LHCN-M2 (cell line): Measurements from ENCODE around the gene VPS51. TPM values are rescaled to one million over a fixed set of nuclear protein-coding genes. Genes with fewer than 3 reads are reported as not detected.
A peak's percentile ranks its signal among the peaks of the same experiment; 100 is the strongest.

Experiments
- DNase-seq: peaks from one replicate; pipeline ENCODE4 v3.0.0-alpha.2; 2012; ENCODE audit warnings: low read depth
- total RNA-seq: library from RNA; depleted of rRNA; stranded (reverse); fragments of >200 nt; gene quantifications from 2 replicates; pipeline ENCODE4 v1.2.3, GENCODE V29; 2014

VPS51 gene
- total RNA-seq, 1 experiment from 2014 or later: 174 TPM

DNA sequence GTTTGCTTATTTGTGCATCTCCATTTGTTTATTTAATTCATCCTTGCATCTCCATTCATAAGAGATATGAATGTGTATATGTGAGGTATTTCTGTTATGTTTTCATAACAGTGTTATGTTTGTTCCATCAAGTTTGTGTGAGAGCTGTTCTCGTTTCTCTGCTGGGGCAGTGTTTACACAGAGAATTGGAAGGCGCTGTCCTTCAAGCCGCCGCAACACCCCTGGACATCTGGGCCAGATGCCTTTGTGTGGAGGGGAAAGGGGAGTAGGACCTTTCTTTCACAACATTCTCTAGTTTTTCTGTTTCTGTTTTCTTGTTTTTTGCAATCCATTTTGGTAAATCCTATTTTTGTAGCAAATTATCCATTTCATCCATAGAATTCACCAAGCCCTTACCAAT, 8.6 kb downstream of the VPS51 start:
- no peak for DNase-seq

DNA sequence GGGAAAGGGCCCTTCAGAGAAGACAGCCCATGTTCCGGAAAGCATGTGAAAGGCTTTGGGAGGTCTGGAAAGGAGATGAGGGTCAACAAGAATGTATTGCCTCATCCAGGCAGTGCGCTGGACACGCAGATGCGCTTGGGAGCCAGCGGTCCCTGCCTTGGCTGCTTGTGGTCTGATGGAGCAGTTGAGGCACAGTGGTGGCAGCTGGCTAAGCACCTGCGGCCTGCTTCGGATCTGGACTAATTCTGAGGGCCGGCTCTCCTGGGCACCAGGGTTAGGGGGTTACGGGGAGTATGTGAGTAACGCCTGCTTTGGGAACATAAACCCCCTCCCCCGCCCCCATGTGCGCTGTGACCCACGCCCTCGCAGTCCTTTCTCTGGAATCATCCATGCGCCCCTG, 11.1 kb downstream of the VPS51 start:
- DNase-seq: no peak

DNA sequence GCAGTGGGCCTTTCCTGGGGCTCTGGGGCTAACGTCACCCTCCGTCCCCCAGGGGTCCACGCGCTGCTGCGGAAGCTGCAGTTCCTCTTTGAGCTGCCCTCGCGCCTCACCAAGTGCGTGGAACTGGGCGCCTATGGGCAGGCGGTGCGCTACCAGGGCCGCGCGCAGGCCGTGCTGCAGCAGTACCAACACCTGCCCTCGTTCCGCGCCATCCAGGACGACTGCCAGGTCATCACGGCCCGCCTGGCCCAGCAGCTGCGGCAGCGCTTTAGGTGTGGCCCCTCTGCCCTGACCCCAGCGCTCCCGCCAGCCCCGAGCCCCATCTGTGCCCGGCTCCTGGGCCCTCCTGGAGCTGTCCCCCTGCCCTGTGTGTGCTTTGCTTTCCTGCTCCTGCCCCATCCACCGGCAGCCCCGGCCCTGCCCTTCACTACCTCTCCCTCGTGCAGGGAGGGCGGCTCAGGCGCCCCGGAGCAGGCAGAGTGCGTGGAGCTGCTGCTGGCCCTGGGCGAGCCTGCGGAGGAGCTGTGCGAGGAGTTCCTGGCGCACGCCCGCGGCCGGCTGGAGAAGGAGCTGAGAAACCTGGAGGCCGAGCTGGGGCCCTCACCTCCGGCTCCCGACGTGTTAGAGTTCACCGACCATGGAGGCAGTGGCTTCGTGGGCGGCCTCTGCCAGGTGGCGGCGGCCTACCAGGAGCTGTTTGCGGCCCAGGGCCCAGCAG, 11.9 kb downstream of the VPS51 start:
- no peak for DNase-seq

DNA sequence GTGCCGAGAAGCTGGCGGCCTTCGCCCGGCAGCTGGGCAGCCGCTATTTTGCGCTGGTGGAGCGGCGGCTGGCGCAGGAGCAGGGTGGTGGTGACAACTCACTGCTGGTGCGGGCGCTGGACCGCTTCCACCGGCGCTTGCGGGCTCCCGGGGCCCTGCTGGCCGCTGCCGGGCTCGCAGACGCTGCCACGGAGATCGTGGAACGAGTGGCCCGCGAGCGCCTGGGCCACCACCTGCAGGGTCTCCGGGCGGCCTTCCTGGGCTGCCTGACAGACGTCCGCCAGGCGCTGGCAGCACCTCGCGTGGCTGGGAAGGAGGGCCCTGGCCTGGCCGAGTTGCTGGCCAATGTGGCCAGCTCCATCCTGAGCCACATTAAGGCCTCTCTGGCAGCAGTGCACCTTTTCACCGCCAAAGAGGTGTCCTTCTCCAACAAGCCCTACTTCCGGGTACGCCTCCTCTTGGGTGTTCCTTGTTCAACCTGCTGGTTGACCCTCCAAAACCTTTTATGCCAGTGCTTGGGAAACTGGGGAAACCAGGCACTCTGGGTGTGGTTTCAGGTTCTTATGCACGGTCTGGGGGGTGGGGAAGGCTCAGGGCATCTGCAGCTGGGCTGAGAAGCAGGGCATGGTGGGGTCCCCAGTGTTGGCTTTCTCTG, 12.6 kb downstream of the VPS51 start:
- DNase-seq: no peak

DNA sequence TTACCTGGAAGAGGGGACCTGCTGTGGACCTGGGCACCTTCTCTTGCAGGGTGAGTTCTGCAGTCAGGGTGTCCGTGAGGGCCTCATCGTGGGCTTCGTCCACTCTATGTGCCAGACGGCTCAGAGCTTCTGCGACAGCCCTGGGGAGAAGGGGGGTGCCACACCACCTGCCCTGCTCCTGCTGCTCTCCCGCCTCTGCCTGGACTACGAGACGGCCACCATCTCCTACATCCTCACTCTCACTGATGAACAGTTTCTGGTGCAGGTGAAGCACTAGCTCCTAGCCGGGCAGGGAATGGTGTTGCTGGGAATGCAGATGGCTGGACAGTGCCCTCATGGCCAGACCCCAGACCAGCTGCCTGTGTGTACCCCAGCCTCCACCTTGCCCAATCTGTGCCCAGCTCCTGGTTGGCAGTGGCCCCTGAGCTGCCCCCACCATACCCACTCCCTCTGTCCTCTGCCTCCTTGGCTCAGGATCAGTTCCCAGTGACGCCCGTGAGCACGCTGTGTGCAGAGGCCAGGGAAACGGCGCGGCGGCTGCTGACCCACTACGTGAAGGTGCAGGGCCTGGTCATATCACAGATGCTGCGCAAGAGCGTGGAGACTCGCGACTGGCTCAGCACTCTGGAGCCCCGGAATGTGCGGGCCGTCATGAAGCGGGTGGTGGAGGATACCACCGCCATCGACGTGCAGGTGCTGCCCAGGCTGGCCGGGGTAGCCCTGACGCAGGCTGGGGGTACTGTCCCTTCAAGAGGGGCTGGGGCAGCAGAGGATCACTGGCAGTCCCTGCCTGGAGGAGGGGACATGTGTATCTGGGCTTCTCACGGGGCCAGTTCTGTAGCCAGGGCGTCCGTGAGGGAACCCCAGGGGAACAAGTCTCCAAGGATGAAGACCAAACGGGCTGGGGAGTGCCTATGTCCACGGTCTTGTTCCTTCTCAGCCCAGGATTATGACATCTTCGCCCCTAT, 13.5 kb downstream of the VPS51 start:
- no peak for DNase-seq

DNA sequence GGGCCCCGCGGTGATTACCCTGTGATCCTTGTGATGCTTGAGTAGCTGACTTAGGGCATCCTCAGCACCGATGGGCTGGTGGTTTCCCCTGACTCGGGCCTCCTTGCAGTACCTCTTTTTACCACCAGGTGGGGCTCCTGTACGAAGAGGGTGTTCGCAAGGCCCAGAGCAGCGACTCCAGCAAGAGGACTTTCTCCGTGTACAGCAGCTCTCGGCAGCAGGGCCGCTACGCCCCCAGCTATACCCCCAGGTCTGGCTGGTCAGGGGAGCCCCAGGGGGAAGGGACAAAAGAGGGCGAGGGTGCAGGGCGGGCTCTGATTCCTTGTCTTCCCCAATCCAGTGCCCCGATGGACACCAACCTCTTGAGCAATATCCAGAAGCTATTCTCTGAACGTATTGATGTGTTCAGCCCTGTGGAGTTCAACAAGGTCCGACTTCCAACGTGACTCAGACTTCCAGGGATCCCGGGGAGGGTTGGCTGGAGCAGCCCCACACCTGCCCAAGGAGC, 14.4 kb downstream of the VPS51 start:
- peak; percentile 74 for DNase-seq

DNA sequence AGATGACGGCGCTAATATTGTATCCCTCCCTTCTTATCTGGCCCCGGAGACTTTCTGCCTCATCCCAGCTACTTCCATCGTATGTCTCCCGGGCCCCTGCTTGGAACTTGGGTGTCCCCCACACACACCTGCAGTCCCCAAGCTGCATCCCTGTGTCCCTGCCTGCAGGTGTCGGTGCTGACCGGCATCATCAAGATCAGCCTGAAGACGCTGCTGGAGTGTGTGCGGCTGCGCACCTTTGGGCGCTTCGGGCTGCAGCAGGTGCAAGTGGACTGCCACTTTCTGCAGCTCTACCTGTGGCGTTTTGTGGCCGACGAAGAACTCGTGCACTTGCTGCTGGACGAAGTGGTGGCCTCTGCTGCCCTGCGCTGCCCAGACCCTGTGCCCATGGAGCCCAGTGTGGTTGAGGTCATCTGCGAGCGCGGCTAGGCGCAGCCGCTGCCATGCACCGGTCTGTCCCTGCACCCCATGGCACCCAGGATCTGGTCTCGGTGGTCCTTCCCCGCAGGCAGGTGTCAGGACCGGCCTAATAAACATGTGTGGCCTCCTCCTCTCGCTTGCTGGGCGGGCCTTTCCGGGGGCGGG, 15.2 kb downstream of the VPS51 start:
- no peak for DNase-seq

DNA sequence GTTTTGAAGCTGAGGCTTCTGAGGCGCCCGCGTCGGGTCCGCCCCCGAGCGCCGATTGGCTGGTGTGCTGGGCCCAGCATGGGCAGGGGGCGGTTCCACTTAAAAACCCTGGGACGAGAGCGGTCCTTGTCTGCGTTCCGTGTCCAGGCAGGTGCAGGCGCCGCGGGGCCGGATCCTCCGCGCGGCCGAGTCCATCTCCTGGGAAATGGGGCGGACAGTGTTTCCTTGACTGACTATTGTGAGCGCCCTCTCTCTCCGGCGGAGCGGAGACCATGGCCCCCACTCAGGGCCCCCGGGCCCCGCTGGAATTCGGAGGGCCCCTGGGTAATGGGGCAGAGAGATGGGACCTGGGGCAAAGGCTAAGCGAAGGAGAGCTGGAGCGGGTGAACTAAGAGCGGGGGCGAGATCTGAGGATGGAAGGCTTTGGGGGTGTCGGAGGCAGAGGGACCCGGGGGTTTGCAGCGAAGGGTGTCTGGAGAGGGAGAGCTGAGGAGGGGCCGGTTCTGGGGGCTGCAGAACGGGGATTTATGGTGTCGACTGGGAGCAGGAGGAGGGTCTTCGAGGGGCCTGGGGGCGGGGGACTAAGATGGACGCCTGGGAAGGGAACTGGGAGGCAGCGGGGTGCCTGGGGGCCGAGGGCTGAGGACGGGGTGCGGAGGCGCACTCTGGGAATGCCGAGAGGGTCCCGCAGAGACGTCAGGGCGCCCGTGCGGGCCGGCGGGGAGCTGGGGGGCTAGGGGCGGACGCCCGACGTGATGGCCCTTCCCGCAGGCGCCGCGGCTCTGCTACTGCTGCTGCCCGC, 15.9 kb downstream of the VPS51 start, which contains the start of gene TM7SF2:
Gene TM7SF2 (plus strand): TSS at position 129 of the 802 bp plus-strand sequence. CDS start 144 bp downstream, at position 273.
- DNase-seq: peak; percentile 81

DNA sequence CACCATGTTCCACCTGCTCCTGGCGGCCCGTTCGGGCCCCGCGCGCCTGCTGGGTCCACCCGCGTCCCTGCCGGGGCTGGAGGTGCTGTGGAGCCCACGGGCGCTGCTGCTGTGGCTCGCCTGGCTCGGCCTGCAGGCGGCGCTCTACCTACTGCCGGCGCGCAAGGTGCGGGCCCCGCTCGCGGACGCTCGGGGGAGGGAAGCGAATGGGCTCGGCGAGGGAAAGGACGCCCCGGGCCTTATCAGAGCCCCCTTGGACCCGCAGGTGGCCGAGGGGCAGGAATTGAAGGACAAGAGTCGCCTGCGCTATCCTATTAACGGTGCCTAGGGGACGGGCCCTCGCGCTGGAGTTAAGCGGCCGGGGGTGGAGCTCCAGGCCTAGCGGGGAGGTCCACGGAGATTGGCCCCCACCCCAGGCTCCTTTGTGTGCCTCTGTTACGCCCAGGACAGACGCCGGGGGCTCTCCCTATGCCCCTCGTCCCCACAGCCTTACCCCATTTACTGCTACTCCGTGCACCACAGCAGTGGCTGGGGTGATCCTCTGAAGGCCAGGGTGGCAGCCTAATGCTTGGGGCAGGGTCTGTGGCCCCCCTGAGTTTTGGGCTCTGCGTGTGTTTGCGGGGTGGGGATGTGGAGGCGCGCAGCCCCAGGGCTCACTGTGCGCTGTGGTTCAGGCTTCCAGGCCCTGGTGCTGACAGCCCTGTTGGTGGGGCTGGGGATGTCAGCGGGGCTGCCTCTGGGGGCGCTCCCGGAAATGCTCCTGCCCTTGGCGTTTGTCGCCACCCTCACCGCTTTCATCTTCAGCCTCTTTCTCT, 16.7 kb downstream of the VPS51 start:
- DNase-seq: no peak

DNA sequence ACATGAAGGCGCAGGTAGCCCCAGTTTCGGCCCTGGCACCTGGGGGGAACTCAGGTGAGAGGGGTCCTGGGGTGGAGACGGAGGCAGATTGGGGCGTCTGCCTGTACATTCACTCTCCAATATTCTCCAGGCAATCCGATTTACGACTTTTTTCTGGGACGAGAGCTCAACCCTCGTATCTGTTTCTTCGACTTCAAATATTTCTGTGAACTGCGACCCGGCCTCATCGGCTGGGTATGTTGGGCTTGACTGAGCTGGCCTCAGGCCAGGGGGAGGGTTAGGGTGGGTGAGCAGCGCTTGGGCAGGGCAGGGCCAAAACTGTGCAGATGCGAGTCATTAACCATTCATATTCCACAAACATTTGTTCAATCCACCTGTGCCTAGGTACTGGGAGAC, 17.3 kb downstream of the VPS51 start:
- no peak for DNase-seq

DNA sequence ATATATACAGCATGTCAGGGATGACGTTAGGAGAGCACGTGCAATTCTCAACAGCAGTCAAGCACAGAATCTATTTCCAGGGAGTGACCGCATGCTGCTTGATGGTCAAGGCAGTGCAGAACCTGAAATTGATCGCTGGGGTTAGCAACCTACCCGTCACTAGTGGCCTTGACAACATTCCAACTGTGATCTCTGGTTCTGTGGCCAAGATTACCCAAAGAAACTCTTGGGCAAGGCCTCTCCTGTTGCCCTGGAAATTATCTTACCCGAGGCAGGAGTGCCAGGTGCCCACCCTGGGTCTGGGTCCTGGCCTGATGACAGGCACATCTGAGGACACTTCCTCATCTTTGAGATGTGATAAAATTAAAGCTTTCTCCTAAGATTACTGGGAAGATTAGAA, 17.8 kb downstream of the VPS51 start:
- DNase-seq: no peak

DNA sequence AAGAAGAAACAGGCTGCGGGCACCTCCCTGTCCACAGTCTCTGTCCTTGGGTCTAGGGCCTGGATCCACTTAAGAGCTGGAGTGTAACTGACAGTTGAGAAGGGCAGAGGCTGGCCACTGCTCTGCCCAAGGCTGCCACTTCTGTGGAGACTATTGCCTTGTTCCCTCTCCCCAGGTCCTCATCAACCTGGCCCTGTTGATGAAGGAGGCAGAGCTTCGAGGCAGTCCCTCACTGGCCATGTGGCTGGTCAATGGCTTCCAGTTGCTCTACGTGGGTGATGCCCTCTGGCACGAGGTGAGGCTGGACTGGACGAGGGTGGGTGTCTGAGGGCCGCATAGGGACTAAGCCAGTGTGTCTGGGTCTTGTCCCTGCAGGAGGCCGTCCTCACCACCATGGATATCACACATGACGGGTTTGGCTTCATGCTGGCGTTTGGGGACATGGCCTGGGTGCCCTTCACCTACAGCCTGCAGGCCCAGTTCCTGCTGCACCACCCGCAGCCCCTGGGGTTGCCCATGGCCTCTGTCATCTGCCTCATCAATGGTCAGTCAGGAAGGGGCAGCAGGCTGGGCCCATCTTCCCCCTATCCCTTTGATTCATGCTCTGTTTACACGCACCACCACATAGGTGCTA, 18.6 kb downstream of the VPS51 start:
- no peak for DNase-seq

DNA sequence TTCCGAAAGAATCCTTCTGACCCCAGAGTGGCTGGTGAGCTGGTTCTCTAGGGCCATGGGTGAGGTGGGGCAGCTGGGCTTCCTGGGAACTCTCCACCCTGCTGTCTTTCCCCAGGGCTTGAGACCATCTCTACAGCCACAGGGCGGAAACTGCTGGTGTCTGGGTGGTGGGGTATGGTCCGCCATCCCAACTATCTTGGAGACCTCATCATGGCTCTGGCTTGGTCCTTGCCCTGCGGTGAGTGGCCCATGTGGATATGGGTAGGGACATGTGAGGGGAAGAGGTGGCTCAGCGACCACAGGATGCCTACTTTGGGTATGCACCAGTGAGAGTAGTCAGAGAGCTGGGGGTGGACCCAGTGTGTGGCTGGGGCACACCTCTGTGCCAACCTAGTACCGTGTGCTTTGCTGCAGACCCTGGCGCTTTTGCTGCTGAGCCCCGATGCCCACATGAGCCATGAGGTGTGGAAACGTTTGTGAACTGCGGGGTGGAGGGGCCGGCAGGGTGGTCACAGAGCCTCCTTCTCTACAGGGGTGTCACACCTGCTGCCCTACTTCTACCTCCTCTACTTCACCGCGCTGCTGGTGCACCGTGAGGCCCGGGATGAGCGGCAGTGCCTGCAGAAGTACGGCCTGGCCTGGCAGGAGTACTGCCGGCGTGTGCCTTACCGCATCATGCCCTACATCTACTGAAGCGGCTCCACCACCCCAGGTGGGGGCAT, 19.5 kb downstream of the VPS51 start:
- DNase-seq: no peak

DNA sequence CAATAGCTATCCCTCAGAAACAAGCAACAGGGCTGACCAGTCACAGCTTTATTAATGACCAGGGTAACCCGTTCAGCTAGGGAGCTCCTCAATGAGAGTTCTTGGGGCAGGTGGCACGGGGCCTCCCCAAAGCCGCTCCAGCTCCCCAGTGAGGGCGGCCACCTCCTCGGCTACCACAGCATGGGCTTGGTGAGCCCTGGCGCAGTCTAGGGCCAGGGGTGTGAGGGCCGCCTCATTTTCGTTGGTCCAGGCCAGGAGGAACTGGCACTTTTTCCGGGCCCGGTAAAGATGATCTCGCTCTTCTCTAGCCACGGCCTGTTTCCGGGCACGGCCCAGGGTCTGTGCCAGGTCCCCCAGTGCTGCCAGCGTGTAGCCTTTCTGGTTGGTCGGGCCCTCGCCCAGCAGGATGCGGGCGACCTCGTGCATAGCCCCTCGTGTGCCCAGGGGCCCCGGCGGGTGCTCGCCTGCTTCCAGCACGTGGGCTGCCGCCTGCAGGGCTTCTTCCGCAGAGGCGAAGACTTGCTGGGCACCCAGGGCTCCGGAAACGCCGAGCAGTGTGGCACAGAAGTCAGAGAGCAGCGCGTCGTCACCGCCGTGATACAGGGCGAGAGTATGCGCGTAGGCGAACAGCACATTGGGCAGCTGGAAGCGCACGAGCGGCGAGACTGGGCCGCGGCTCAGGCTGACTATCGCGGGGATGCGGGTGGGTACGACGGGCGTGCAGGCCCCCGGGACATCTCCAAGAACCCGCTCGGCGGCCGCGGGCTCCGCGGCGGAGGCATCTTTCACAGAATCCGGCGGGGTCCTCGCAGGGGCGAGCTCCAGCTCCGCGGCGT, 20.6 kb downstream of the VPS51 start:
- DNase-seq: peak; percentile 54

DNA sequence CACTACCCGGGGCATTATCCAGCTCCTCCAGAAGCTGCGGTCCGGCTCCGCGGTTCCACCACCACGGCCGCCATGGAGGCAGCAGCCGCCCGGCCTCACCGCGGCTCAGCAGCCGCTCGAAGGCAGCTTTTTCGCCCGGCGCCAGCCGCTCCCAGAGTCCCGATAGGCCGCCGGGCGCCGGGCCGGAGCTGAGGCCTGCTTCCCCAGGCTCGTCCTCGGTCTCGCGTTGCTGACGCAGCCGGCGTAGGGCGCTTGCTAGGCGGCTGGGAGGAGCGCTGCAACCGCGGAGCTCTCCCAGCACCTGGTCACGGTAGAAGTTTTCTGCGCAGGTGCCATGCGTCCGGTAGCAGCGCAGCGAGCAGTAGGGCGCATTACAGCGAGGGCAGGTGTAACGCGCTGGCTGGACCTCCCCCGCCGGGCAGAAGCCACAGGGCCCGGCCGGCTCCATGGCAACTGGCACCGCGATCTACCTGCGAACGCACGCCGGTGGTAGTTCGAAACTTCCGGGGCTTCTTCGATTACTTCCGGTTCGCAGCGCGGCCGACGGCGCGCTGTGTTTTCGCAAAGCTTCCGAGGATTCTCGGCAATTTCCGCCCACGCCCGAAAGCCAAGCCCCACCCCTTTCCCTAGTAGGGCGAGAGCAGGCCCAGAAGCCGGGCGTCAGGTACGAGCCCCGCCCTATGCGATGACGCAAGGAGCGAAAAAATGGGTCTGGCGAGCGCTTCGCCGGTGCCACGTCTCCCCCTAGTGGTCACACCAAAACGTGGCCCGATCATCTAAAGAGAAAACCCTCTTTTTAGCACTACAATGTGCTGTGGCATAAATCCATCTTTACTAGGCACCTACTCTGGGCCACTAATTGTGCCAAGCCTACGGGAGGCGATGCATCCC, 21.4 kb downstream of the VPS51 start, which contains the start of gene ZNHIT2:
Gene ZNHIT2 (minus strand): TSS at position 496 of the 891 bp plus-strand sequence. CDS start 48 bp downstream, at position 448.
- DNase-seq: peak; percentile 98

DNA sequence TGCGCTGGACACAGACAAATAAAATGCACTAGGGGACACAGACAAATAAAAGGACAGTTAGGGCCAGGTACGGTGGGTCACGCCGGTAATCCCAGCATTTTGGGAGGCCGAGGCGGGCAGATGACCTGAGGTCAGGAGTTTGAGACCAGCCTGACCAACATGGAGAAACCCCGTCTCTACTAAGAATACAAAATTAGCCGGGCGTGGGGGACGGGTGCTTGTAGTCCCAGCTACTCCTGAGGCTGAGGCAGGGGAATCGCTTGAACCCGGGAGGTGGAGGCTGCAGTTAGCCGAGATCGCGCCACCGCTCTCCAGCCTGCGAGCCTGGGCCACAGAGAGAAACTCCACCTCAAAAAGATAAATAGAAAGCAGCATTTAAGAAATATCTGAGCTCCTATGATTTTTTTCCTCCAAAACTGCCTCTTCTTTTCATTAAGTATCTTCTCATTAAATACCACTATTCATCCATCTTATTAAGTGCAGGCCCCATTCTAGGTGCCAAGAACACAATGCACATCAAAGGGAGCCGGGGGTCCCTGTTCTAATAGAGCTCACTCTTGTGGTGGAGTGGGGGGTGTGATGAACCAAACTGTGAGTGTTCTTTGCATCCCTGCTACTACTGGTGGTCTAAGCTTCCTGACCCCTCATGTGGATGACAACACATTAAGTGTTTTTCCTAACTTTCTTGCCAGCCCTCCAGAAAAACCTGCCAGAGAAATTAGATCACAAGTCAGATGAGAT, 22.3 kb downstream of the VPS51 start:
- no peak for DNase-seq
